ENCODE measurements around the gene SHANK3. TPM values are rescaled to one million over a fixed set of nuclear protein-coding genes. Genes with fewer than 3 reads are reported as not detected.

Gene SHANK3
- total RNA-seq, 4 donors from 2014 or later, result 8.6 to 101 (median 16.9) TPM

GRCh38 chr22:50710886-50711285 lies 38.3 kb downstream of the SHANK3 start:
- Histone ChIP-seq H3K4me3 (no peak overlapping the region), H3K9me3 (no peaks in the 10 kb centered on the region), H3K4me1 (no peaks in the 10 kb centered on the region), H3K27me3 (no peaks in the 10 kb centered on the region), H3K36me3 (no peaks in the 10 kb centered on the region), H3K27ac (no peak overlapping the region)
- intact Hi-C loops (cut with DNase I; ENCODE audit: low total_unique reads), result no loop called here
- no peak for TF ChIP-seq POLR2A (IDR thresholded peaks at IDR 0.05)
- TF ChIP-seq CTCF (IDR thresholded peaks at IDR 0.05), result no peak
- no peak for DNase-seq

GRCh38 chr22:50711446-50712340 lies 39.1 kb downstream of the SHANK3 start:
- H3K27ac ChIP-seq, result no peak overlapping the region
- H3K36me3 ChIP-seq, result no peaks in the 10 kb centered on the region
- no peaks in the 10 kb centered on the region for H3K27me3 ChIP-seq
- H3K4me1 ChIP-seq, result no peaks in the 10 kb centered on the region
- intact Hi-C loops (cut with DNase I; ENCODE audit: low total_unique reads), result no loop called here
- no peaks in the 10 kb centered on the region for H3K9me3 ChIP-seq
- H3K4me3 ChIP-seq, result no peak overlapping the region
- no peak for TF ChIP-seq POLR2A (IDR thresholded peaks at IDR 0.05)
- no peak for TF ChIP-seq CTCF (IDR thresholded peaks at IDR 0.05)
- DNase-seq, result no peak

GRCh38 chr22:50712341-50713007 lies 39.9 kb downstream of the SHANK3 start:
- TF ChIP-seq CTCF (IDR thresholded peaks at IDR 0.05), result no peak
- no peak for TF ChIP-seq POLR2A (IDR thresholded peaks at IDR 0.05)
- intact Hi-C loops (cut with DNase I; ENCODE audit: low total_unique reads), result no loop called here
- Histone ChIP-seq H3K27me3 (no peaks in the 10 kb centered on the region), H3K9me3 (no peaks in the 10 kb centered on the region), H3K4me3 (no peak overlapping the region), H3K4me1 (no peaks in the 10 kb centered on the region), H3K36me3 (no peaks in the 10 kb centered on the region), H3K27ac (no peak overlapping the region)
- DNase-seq, result no peak

GRCh38 chr22:50713008-50713385 lies 40.4 kb downstream of the SHANK3 start:
- no peak overlapping the region for H3K27ac ChIP-seq
- H3K36me3 ChIP-seq, result no peaks in the 10 kb centered on the region
- DNase-seq, result no peak
- TF ChIP-seq CTCF (IDR thresholded peaks at IDR 0.05), result no peak
- no peak for TF ChIP-seq POLR2A (IDR thresholded peaks at IDR 0.05)
- H3K4me1 ChIP-seq, result no peaks in the 10 kb centered on the region
- no peaks in the 10 kb centered on the region for H3K27me3 ChIP-seq
- H3K9me3 ChIP-seq, result no peaks in the 10 kb centered on the region
- H3K4me3 ChIP-seq, result no peak overlapping the region
- intact Hi-C loops (cut with DNase I; ENCODE audit: low total_unique reads), result no loop called here

- H3K27ac ChIP-seq, result no peak overlapping the region
- no peaks in the 10 kb centered on the region for H3K4me1 ChIP-seq
- intact Hi-C loops (cut with DNase I; ENCODE audit: low total_unique reads), result no loop called here
- DNase-seq, result no peak
- TF ChIP-seq CTCF (IDR thresholded peaks at IDR 0.05) (no peak), POLR2A (IDR thresholded peaks at IDR 0.05) (no peak)
- no peak overlapping the region for H3K4me3 ChIP-seq
- no peaks in the 10 kb centered on the region for H3K27me3 ChIP-seq
- no peaks in the 10 kb centered on the region for H3K36me3 ChIP-seq
- H3K9me3 ChIP-seq, result no peaks in the 10 kb centered on the region
These were observed 41.0 kb downstream of the SHANK3 start for GRCh38 chr22:50713571-50714056.
